ENCODE data around the gene SLC46A2.

SLC46A2 gene

GRCh38 chr9:112856200-112856599 lies 34.5 kb downstream of the SLC46A2 start:
- DNase-seq, result no peak

DNA sequence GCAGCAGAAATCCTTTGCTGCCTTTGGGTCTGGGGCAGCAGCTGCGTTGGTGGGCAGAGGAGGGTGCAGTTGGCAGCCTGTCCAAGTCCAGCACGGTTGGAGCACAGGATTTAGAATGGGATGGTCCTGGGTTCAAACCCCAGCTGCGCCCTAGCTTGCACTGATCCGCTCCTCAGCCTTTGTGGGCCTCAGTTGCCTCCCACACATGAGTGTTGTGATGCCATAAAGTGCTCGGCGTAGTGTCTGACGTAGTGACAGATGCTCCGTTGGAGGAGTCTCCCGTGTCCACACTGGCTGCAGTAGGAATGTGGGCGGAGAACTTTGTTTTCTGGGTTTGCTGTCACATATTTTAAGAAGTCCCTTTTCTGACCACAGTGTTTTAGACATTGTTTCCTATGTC lies 36.0 kb downstream of the SLC46A2 start:
- no peak for DNase-seq

DNA sequence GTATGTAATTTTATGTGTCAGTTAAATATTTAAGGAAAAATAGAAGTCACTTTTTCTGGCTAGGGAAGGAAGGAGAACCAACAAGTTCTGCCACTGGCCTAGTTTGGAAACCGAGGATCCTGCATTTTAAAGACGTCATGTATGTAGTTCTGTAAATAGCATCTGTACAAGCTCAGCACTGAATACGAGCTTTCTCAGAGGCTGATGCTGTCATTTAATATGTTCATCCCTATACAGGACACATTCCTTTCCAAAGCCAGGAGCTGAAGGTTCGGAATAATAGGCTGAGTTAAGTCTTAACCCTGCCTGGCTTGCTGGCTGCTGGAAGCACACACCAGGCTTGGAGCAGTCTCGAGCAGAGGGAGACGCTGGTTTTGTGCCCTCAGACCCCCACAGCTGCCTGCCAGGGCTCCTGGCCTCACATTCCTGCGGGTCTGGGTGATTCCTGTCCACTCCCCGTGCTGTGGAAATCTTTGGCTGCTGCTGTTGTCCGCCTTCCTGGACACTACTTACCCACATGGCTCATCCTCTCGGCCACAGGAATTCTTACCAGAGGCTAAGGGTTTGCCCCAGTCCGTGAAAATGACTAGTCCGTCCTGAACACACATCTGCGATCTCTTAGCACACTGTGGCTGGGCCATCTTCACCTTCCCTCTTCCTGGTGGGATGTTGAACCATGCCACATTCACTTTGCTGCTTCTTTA lies 36.6 kb downstream of the SLC46A2 start:
- no peak for DNase-seq

GRCh38 chr9:112852741-112853504 lies 37.8 kb downstream of the SLC46A2 start:
- DNase-seq, result no peak

DNA sequence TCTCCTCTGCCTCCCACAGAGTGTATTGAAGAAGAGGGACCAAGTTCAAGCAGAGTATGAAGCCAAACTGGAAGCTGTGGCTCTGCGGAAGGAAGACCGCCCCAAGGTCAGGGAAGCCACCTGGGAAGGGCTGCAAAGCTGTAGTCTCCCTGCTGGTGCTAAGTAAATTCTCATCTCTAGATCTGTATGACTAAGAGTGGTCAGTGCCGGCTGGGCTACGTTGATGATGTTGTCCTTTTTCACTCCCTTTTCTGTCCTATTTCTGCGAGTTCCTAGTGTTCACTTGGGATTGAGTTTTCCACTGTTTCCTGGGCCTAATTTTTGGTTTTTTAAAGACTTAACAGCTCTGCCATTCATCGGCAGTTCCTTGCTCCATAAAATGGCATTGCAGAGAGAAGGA lies 39.8 kb downstream of the SLC46A2 start:
- no peak for DNase-seq

GRCh38 chr9:112849363-112849922 lies 41.2 kb downstream of the SLC46A2 start:
- no peak for DNase-seq

DNA sequence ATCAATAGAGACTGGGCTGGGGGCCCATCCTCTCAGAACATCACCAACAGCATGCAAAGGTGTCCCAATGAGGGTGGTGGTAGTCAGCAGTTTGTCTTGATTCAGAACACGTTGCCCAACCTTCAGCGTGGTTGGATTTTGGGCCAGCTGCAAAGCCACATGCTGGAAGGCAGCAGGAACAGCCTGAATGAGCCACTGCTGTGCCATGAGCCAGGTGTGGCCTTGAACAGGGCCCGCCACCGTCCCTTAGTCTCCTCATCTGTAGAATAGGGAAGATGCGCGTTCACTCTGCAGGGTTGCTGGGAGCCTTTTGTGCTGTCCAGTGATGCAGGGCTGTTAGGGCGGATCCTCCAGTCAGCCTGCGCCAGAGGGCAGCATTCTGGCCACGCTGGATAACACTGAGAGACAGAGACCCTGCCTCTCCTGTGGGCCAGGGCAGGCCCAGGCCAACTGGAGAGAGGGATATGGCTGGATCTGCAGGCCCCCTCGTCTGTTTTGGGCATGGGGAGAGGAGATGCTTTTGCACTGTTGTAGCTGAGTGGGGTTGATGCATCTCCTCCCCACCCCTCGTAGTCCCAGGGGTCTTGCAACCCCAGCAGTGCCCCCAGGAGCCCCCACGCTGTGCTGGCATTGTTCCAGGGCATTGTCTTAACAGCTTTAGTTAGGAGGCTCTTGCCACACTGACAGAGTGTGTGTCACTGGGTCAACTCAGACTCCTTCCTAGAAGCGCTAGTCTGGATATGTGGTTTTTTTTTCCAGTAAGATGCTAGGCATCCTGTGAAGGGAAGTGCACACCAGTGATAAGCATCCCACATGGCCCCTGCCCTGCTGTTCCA lies 42.1 kb downstream of the SLC46A2 start:
- no peak for DNase-seq

DNA sequence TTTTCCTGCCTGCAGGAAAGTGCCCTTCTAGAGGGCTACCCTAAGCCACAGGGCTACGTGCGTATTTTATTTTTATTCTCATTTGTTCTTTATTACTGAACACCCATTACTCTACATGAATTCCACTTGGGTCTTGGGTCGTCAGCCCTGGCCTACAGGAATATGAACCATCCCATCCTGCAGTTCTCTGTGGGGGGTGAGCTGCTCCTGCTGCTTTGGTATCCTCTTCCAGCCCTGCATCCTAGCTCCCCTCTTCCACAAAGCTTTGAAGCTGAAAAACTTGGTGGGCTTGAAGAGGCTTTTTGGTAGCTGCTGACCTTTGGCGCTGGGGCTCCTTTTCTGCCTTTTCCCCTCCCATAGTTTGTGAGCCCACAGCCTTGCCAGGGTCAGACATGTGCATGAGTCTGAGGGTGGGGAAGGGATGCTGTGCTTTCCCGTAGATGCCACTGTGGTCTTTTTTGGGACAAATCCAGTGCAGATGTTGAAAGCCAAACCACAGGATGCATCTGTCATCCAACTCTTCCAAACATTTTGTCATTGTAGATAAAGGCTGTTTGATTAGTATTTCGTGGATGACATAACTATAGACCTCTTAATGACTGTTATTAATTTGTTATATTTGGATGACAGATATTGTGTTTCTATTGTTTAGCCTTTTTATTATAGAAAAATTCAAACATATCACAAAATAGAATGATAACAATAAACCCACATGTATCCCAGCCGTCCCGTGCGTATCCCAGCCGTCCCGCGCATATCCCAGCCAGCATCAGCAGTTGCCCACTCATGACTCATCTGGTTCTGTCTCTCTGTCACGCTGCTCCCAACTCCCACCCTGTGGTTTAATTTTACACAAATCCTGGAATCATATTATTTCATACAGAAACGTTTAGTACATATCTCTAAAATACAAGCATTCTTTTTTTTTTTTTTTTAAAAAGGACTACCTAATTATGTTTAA lies 43.9 kb downstream of the SLC46A2 start:
- DNase-seq, result no peak

- no peak for DNase-seq
Observed at GRCh38 chr9:112844771-112845542, 45.7 kb downstream of the SLC46A2 start.

DNA sequence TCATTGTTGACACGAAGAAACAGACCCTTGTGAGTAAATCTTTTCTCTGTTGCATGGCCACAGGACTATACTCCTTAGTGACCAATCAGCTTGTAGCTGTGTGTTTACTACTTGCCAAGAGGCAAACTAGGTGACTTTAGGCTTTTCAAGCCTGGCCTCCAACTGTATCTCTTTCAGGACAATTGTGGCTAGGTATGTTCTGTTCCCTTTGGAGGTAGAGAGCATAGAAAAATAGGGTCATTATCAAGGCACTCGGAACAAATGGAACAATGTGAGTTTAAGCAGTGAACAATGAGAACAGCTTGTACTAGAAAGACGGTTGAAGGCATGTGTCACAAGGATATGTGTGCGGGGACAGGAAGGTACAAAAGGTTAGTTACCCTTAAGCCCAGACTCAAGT lies 48.1 kb downstream of the SLC46A2 start:
- DNase-seq, result no peak

GRCh38 chr9:112841261-112841660 lies 49.4 kb downstream of the SLC46A2 start:
- no peak for DNase-seq

DNA sequence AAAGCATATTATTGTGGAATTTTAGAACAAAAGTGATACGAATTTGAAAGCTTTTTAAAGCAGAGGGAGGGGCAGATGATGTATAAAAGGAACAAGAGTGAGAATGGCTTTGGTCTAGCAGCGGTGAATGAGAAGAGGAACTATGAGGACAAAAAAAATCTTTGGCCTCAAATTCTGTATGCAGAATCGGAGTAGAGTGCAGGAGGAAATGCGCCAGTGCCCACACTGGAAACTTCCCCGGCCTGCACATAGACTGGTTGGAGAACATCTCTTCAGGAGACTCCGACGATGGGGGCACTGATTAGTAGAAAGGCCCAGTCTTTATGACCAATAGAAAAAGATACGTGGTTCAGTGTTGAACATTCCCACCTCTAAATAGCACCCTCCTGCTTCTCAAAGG lies 51.3 kb downstream of the SLC46A2 start:
- DNase-seq, result no peak

GRCh38 chr9:112838342-112838741 lies 52.3 kb downstream of the SLC46A2 start:
- DNase-seq, result no peak

DNA sequence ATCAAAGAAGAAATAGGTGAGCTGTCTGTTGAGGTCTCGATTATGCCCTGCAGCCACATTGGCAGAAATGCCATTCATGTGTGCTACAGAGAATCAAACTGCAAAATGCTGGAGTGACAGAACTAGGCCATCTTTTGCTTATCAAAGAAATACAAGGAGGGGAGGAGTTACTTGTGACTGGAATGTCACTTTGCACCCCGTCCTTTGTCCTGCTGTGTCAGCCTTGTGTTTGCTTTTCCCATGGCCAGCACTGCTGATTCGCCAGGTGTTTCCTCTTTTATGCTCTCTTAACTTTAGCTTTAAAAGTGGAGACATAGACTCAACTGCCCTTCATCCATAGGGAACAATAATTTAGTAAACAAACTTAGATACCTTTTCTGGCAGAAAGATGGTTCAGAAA lies 54.3 kb downstream of the SLC46A2 start:
- DNase-seq, result no peak

DNA sequence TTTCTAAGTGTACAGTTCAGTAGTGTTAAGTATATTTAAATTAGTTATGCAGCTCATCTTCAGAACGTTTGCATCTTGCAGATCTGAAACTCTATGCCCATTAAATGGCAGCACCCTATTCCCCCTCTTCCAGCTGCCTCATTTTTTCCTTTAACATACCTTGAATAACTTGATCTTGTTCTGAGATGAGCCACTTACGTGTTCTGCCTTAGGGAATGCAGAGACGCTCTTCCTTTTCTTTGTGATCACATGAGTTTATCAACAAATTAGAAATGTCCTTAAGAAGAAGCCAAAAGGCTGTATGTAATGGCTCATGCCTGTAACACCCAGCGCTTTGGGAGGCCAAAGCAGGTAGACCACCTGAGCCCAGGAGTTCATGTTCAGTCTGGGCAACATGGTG lies 57.6 kb downstream of the SLC46A2 start:
- DNase-seq, result no peak

DNA sequence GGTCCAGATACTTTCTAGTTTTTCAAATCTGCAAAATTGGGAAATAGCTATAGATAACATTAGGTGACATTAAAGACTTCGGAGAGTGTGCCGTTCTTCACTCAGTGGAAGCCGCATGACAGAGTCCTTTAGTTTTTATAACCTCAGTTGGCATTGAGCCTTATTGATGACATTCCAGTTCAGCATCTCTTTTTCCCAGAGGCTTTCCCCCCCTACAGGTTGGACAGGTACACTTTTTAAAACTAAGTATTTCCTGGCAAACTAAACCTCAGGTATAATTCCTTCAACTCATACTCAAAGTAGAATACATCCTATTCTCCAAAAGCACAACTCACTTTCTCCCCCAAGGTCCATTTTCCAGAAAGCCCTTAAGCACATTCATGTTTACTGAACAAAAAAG lies 58.7 kb downstream of the SLC46A2 start:
- no peak for DNase-seq

DNA sequence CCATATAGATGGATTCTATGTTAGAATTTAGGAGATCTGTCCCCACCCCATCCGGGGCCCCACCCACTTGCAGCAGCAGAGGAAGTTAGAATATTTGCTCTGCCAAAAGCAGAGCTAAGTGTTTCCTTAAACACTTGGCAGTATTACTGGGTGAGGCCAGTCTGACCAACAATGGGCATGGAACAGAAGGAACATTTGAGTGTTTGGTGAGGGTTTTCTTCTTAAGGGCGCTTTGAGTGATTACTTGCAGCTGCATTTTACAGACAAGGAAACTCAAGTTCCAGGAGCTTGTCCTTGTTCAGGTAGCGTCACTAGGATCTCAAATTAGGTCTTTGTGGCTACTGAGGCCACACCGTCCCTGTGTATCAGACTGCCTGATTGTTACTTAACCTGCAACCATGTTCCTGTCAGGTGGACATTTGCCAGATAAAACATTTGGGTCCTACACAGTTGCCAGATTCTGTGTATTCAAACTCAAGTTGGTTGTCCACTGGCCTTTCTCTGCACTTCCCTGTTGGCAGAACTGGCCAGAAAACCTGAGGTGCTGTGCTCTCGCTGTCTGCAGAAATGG lies 59.3 kb downstream of the SLC46A2 start:
- DNase-seq, result no peak

All from amniotic stem cell (primary cell).